Activated CD4-positive, alpha-beta T cell treated with anti-CD3 and anti-CD28 coated beads, Interleukin-2, amount 10 ng/mL, durations not matched to agents 24 days and 14 days (primary cell): ENCODE data around the gene TANK. TPM values are rescaled to one million over a fixed set of nuclear protein-coding genes. Genes with fewer than 3 reads are reported as not detected.

Experiments used
- DNase-seq: peaks from one replicate; pipeline ENCODE4 v3.0.0; 2022
- H3K27ac Mint-ChIP-seq: one replicate; pipeline ENCODE4 v1.8.0; 2022; ENCODE audit warnings: mild to moderate bottlenecking, mixed read lengths
- H3K27me3 Mint-ChIP-seq: one replicate; pipeline ENCODE4 v1.8.0; 2022; ENCODE audit warnings: mixed read lengths
- H3K36me3 Mint-ChIP-seq: one replicate; pipeline ENCODE4 v1.8.0; 2022; ENCODE audit warnings: low read depth, mild to moderate bottlenecking, mixed read lengths
- H3K4me1 Mint-ChIP-seq: one replicate; pipeline ENCODE4 v1.8.0; 2021; ENCODE audit warnings: mixed read lengths
- H3K4me3 Mint-ChIP-seq: one replicate; pipeline ENCODE4 v1.8.0; 2022; ENCODE audit warnings: mild to moderate bottlenecking, moderate library complexity, mixed read lengths
- H3K9me3 Mint-ChIP-seq: one replicate; pipeline ENCODE4 v1.8.0; 2021; ENCODE audit warnings: mixed read lengths
- intact Hi-C: fragments of 100-400 bp; cut with micrococcal nuclease; formaldehyde crosslinking; loops from one replicate; pipeline ENCODE4 v1.15.1; 2023
- total RNA-seq: library from RNA; stranded (reverse); gene quantifications from 2 replicates; pipeline ENCODE4 v1.2.3, GENCODE V29; 2022

The TANK gene
- total RNA-seq, 1 donor from 2014 or later = 91.2 TPM

DNA sequence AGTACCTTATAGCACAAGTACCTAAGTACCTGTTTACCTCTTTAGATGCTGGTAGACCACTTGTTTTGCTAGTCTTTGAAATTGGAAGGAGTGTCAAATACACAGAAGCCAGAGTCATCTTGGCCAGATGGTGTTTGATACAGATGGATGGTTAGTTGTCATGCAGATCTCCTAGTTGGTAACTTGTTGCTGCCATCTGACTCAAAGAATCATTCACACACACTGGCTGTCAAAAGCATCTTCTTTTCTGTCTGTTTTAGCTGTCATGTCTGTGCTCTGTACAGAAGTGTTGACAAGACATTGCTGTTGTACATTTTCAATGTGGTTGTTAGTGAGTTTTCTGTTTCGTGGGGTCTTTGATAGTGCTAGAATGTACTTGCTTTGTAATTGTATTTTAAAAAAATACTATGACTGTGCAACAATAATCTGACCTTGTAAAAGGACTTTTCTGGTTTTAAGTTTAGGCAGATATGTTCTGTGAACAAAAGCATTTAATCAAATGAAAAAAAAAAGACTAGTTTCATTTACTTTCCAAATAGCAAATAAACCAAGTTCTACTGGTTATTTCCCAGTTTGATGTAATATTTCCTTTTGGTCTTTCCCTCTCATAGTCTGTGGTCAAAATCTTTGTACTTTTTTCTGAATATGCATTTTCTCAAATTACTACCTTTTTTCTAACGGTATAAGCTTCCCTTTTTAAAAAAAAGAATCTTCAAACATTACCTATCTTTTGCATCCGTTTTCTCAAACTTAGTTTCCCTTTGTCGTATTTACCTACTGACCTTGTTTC lies 39.9 kb downstream of the TANK start:
- peaks cover 7% of the 10 kb centered on the region for H3K9me3 Mint-ChIP-seq
- H3K27ac Mint-ChIP-seq = peak overlapping the region; percentile 78
- H3K4me3 Mint-ChIP-seq = peak overlapping the region; percentile 4
- intact Hi-C loops = loop anchor here (5.0 kb wide), 1 partner anchor 33 kb away; no protein-coding TSS in a partner anchor
- no peaks in the 10 kb centered on the region for H3K27me3 Mint-ChIP-seq
- H3K4me1 Mint-ChIP-seq = peaks cover 21% of the 10 kb centered on the region
- no peak for DNase-seq
- peaks cover 56% of the 10 kb centered on the region for H3K36me3 Mint-ChIP-seq

DNA sequence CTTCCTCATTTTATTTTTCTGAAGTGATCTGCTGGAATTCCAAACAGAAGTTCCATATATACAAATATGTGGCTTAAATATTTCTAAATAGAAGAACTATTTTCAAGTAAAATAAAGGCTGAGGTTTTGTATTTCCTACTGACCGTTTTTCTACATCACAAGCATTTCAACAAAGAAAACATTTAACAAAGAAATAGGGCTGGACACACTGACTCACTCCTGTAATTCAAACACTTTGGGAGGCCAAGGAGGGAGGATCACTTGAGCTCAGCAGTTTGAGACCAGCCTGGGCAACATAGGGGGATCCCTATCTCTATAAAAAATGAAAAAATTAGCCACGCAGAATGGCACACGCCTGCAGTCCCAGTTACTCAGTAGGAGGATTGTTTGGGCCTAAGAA lies 44.6 kb downstream of the TANK start:
- no peaks in the 10 kb centered on the region for H3K27me3 Mint-ChIP-seq
- peaks cover 50% of the 10 kb centered on the region for H3K36me3 Mint-ChIP-seq
- DNase-seq = no peak
- H3K4me1 Mint-ChIP-seq = peaks cover 12% of the 10 kb centered on the region
- intact Hi-C loops = loop anchor here (5.0 kb wide), 1 partner anchor 38 kb away; no protein-coding TSS in a partner anchor
- no peaks in the 10 kb centered on the region for H3K9me3 Mint-ChIP-seq
- no peak overlapping the region for H3K27ac Mint-ChIP-seq
- H3K4me3 Mint-ChIP-seq = no peak overlapping the region

- no peak for DNase-seq
- H3K27me3 Mint-ChIP-seq = no peaks in the 10 kb centered on the region
These were observed 46.3 kb downstream of the TANK start for GRCh38 chr2:161206471-161207032.

DNA sequence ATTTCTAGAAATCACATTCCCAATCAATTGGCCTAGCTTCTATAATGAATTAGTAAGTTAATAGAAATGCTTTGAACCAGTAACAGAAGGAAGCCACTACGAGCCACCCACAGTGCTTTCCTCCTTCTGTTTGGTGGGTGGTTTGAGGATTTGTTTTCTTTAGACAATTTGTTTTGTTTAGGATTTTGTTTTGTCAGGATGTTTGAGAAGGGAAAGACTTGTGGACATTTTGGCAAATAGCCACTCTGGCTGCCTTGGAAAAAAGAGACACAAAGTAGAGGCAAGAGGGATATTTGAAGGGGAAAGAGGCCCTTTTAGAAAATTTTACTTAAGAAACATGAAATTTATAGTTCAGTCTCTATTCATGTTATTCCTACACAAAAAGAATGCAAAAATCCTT lies 47.7 kb downstream of the TANK start:
- Mint-ChIP-seq H3K4me3 (no peak overlapping the region), H3K27ac (peak overlapping the region; percentile 37), H3K9me3 (no peaks in the 10 kb centered on the region), H3K27me3 (no peaks in the 10 kb centered on the region), H3K36me3 (peaks cover 58% of the 10 kb centered on the region), H3K4me1 (peaks cover 7% of the 10 kb centered on the region)
- intact Hi-C loops = no loop called here
- no peak for DNase-seq

More at GRCh38 chr2:161206471-161207032, 46.3 kb downstream of the TANK start:
- Mint-ChIP-seq H3K9me3 (no peaks in the 10 kb centered on the region), H3K4me3 (no peak overlapping the region), H3K4me1 (peaks cover 6% of the 10 kb centered on the region), H3K36me3 (peaks cover 54% of the 10 kb centered on the region), H3K27ac (no peak overlapping the region)
- intact Hi-C loops = no loop called here

GRCh38 chr2:161208527-161209139 lies 48.4 kb downstream of the TANK start:
- Mint-ChIP-seq H3K36me3 (peaks cover 61% of the 10 kb centered on the region), H3K4me1 (peaks cover 7% of the 10 kb centered on the region), H3K4me3 (no peak overlapping the region), H3K27me3 (no peaks in the 10 kb centered on the region), H3K9me3 (no peaks in the 10 kb centered on the region), H3K27ac (no peak overlapping the region)
- intact Hi-C loops = no loop called here
- no peak for DNase-seq

DNA sequence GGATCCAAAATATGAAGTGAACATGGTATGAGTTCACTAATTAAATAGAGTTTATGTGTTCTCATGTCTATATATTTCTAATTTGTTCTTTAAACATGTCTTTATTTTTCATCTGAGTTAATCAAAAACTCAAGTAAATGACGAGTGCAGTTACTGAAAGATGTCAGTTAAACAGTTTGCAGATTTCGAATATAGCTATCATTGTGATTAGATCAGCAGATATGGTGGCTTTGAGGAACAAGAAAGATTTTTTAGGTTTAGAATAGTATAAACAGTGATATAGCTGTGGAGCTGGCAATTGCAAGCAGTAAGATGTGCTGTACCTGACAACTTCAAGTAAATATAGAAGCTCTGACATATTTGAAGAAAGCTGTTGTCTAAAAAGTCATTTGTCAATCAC lies 49.7 kb downstream of the TANK start:
- Mint-ChIP-seq H3K4me1 (peaks cover 10% of the 10 kb centered on the region), H3K4me3 (no peak overlapping the region), H3K27me3 (no peaks in the 10 kb centered on the region), H3K9me3 (no peaks in the 10 kb centered on the region), H3K27ac (no peak overlapping the region), H3K36me3 (peaks cover 62% of the 10 kb centered on the region)
- intact Hi-C loops = no loop called here
- DNase-seq = no peak

- no peaks in the 10 kb centered on the region for H3K9me3 Mint-ChIP-seq
- H3K27me3 Mint-ChIP-seq = no peaks in the 10 kb centered on the region
- peaks cover 50% of the 10 kb centered on the region for H3K36me3 Mint-ChIP-seq
- H3K4me1 Mint-ChIP-seq = peaks cover 21% of the 10 kb centered on the region
- no peak overlapping the region for H3K4me3 Mint-ChIP-seq
- intact Hi-C loops = loop anchor here (5.0 kb wide), 1 partner anchor 55 kb away; the partner anchor contains the start of gene TANK
- no peak overlapping the region for H3K27ac Mint-ChIP-seq
- no peak for DNase-seq
These were observed 57.5 kb downstream of the TANK start for GRCh38 chr2:161217597-161218185.

DNA sequence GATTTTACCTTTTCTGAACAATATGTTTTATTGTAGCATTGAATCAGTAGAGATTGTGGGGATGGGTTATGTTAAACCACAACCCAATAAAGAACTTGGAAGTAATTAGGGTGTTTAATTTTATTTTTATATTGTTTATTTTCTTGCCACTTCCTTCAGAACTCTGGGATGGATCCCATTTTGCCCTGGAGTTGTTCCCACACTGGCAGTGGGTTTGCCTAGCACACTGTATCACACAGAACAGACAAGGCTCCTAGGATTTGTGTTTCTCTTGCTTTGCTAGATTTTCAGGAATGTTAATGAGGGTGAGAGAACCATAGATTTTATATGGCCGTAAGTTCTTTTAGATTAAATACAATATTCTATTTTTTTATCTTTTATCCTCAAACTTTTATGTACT lies 59.0 kb downstream of the TANK start:
- no peaks in the 10 kb centered on the region for H3K27me3 Mint-ChIP-seq
- DNase-seq = no peak
- H3K4me1 Mint-ChIP-seq = peaks cover 21% of the 10 kb centered on the region
- H3K27ac Mint-ChIP-seq = no peak overlapping the region
- peaks cover 42% of the 10 kb centered on the region for H3K36me3 Mint-ChIP-seq
- H3K9me3 Mint-ChIP-seq = no peaks in the 10 kb centered on the region
- no peak overlapping the region for H3K4me3 Mint-ChIP-seq
- intact Hi-C loops = loop anchor here (5.0 kb wide), 1 partner anchor 57 kb away; the partner anchor contains the start of gene TANK

DNA sequence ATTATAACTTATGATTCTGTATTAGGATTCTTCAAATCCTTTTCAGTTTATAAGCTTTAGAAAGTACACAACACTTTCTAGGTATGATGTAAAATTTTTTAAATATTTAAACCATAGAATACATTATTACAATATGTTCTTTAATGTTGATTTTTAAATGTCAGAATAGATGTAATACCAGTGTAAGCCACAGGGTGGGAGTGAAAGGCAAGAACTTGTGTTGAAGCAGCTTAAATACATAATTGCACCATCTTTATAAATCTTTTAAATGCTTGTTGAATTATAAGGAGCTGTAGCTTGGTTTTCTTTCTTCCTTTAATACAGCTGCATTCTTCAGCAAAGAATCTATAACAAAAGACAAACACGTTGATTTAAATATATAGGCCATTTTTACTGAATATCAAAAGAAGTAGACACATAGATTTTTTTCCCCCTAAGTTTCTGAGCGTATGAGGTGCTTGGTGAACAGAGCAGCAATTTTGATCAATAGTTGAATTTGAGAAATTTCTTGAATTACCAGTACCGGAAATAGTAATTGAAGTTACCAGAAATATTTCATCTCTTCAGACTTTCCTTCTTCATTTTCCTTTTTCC lies 63.0 kb downstream of the TANK start:
- no peaks in the 10 kb centered on the region for H3K9me3 Mint-ChIP-seq
- intact Hi-C loops = loop anchor here (1.0 to 5.0 kb wide), 4 partner anchors 14 to 724 kb away; no protein-coding TSS in a partner anchor
- DNase-seq = peak; percentile 71
- no peak overlapping the region for H3K27ac Mint-ChIP-seq
- H3K36me3 Mint-ChIP-seq = peaks cover 37% of the 10 kb centered on the region
- peaks cover 7% of the 10 kb centered on the region for H3K4me1 Mint-ChIP-seq
- H3K4me3 Mint-ChIP-seq = no peak overlapping the region
- H3K27me3 Mint-ChIP-seq = no peaks in the 10 kb centered on the region

- intact Hi-C loops = no loop called here
- no peaks in the 10 kb centered on the region for H3K27me3 Mint-ChIP-seq
- peak overlapping the region; percentile 15 for H3K27ac Mint-ChIP-seq
- peak; percentile 40 for DNase-seq
- peaks cover 40% of the 10 kb centered on the region for H3K36me3 Mint-ChIP-seq
- no peak overlapping the region for H3K4me3 Mint-ChIP-seq
- H3K4me1 Mint-ChIP-seq = peaks cover 10% of the 10 kb centered on the region
- H3K9me3 Mint-ChIP-seq = no peaks in the 10 kb centered on the region
These were observed 68.4 kb downstream of the TANK start for GRCh38 chr2:161228511-161229240.

GRCh38 chr2:161230959-161231358 lies 70.7 kb downstream of the TANK start:
- DNase-seq = peak; percentile 53
- Mint-ChIP-seq H3K36me3 (peaks cover 40% of the 10 kb centered on the region), H3K4me1 (peaks cover 12% of the 10 kb centered on the region), H3K27ac (no peak overlapping the region), H3K9me3 (no peaks in the 10 kb centered on the region), H3K4me3 (no peak overlapping the region), H3K27me3 (no peaks in the 10 kb centered on the region)
- intact Hi-C loops = no loop called here

DNA sequence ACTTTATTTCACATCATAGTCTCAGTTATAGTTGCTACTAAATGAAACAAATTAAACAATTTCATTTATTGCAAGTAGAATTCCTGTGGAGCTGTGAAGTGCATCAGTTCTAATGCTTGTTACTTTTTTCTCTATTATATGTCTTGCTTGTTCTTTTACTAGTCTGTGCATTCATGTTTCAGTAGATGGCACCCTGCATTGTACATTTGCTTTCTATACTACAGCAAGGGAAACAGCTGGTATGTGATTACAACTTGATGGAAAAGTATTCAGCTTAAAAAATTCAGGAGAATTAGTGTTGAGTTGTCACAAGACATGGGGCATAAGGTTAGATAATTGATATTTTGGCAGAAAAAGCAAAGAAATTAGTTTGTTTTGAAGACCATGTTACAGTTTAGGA lies 72.3 kb downstream of the TANK start:
- Mint-ChIP-seq H3K9me3 (no peaks in the 10 kb centered on the region), H3K36me3 (peaks cover 42% of the 10 kb centered on the region), H3K4me1 (peaks cover 23% of the 10 kb centered on the region), H3K4me3 (no peak overlapping the region), H3K27me3 (no peaks in the 10 kb centered on the region), H3K27ac (no peak overlapping the region)
- no peak for DNase-seq
- intact Hi-C loops = no loop called here

DNA sequence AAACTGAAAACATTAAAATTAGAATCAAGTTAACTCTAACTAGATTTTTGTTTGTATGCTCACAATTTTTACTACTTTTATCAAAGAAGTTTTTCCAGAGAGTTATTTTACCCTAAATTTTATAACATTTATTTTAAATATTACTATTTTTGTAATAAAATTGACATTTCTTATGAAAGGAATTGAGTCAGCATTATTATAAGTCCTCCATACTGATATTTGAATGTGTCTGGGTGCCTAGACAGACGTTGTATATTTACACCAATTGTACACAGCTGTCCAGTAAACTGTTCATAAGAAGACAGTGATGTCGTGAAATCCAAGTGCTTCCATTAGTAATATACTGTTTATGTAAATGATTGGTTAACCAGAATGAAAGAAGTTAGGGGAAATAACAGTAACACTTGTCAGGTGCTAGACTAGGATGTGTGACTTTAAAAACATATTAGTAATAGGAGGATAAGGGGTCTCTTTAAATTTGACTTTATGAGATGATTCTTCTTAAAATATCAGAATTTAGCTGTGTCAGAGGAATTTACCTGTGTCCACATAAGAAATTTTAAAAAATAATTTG lies 73.7 kb downstream of the TANK start:
- Mint-ChIP-seq H3K36me3 (peaks cover 30% of the 10 kb centered on the region), H3K4me3 (no peak overlapping the region), H3K27ac (no peak overlapping the region), H3K4me1 (peaks cover 28% of the 10 kb centered on the region), H3K9me3 (no peaks in the 10 kb centered on the region), H3K27me3 (peaks cover 2% of the 10 kb centered on the region)
- DNase-seq = no peak
- intact Hi-C loops = no loop called here
